H1 (cell line): ENCODE measurements around the gene CUX1. TPM values are rescaled to one million over a fixed set of nuclear protein-coding genes. Genes with fewer than 3 reads are reported as not detected.
A peak's percentile ranks its signal among the peaks of the same experiment; 100 is the strongest.

Experiments used
- CTCF ChIA-PET: fragments of 300-600 bp; sonication (Branson Sonifier 250); formaldehyde crosslinking; loops from one replicate; lab custom pipeline; 2021; ENCODE audit not compliant: partially characterized antibody; lab: Charles Lee
- POLR2A ChIA-PET: fragments of 300-600 bp; sonication (Branson Sonifier 250); formaldehyde crosslinking; loops from one replicate; lab custom pipeline; 2021; ENCODE audit warnings: inconsistent platforms; ENCODE audit not compliant: partially characterized antibody; lab: Charles Lee
- DNase-seq, 2 experiments: peaks; one replicate each; pipeline versions ENCODE4 v3.0.0 to v3.0.0-alpha.2; 2010 to 2022; ENCODE audit warnings: low spot score in 2 of 2, low read depth in 1 of 2, mixed read lengths in 1 of 2
- FAIRE-seq: peaks from 2 replicates; lab custom pipeline; 2011; peaks lifted over from hg19 to GRCh38; lab: Jason Lieb, UNC
- H2AFZ ChIP-seq: 2 replicates; pipeline ENCODE4 v1.8.1; 2012; ENCODE audit warnings: low read length, inconsistent platforms
- H2AK5ac ChIP-seq: 2 replicates; pipeline ENCODE4 v1.6.1; 2013; ENCODE audit warnings: low read depth, low read length
- H2BK120ac ChIP-seq: replicated peaks from 2 replicates; pipeline ENCODE3; 2013; ENCODE audit warnings: low read depth, low read length, inconsistent platforms
- H2BK12ac ChIP-seq: 2 replicates; pipeline ENCODE4 v1.6.1; 2013; ENCODE audit warnings: low read depth, low read length
- H2BK15ac ChIP-seq: 2 replicates; pipeline ENCODE4 v1.6.1; 2013; ENCODE audit warnings: low read length
- H2BK20ac ChIP-seq: 2 replicates; pipeline ENCODE4 v1.6.1; 2013; ENCODE audit warnings: low read length
- H2BK5ac ChIP-seq: 2 replicates; pipeline ENCODE4 v1.6.1; 2013; ENCODE audit warnings: low read depth, low read length
- H3K14ac ChIP-seq: 2 replicates; pipeline ENCODE4 v1.6.1; 2013; ENCODE audit warnings: inconsistent platforms; ENCODE audit not compliant: insufficient read length
- H3K18ac ChIP-seq: 2 replicates; pipeline ENCODE4 v1.6.1; 2013; ENCODE audit warnings: low read length; ENCODE audit errors: extremely low read depth
- H3K23ac ChIP-seq: 2 replicates; pipeline ENCODE4 v1.6.1; 2013; ENCODE audit warnings: inconsistent platforms; ENCODE audit not compliant: insufficient read length
- H3K23me2 ChIP-seq: 2 replicates; pipeline ENCODE4 v1.6.1; 2013; ENCODE audit warnings: low read depth, low read length
- H3K27ac ChIP-seq: 2 replicates; pipeline ENCODE4 v1.6.1; 2011; ENCODE audit warnings: low read depth, low read length, inconsistent platforms
- H3K27me3 ChIP-seq, 4 experiments: replicated peaks in 1 of 4; 1 replicate in 1 of 4; 2 replicates in 3 of 4; pipeline versions ENCODE4 v1.6.1 to v1.8.1; 2011 to 2013; ENCODE audit warnings: low read length in 3 of 4, mild to moderate bottlenecking in 3 of 4, inconsistent platforms in 2 of 4, mixed read lengths in 2 of 4, moderate library complexity in 1 of 4; ENCODE audit not compliant: control insufficient read depth in 3 of 4, insufficient read depth in 3 of 4; ENCODE audit errors: extremely low read depth in 1 of 4
- H3K36me3 ChIP-seq, 4 experiments: 2 replicates each; pipeline versions ENCODE4 v1.6.1 to v1.8.1; 2011 to 2013; ENCODE audit warnings: mild to moderate bottlenecking in 4 of 4, low read length in 3 of 4, moderate library complexity in 2 of 4, control low read depth in 1 of 4, inconsistent platforms in 1 of 4; ENCODE audit not compliant: insufficient read depth in 4 of 4, control insufficient read depth in 2 of 4
- H3K4ac ChIP-seq: replicated peaks from 2 replicates; pipeline ENCODE3; 2013; ENCODE audit warnings: low read length, low read depth, mixed read lengths, inconsistent platforms; ENCODE audit not compliant: insufficient read length
- H3K4me1 ChIP-seq, 4 experiments: replicated peaks in 1 of 4; 1 replicate in 1 of 4; 2 replicates in 3 of 4; pipeline versions ENCODE4 v1.6.1 to v1.8.1; 2011 to 2013; ENCODE audit warnings: low read length in 3 of 4, inconsistent platforms in 2 of 4, mixed read lengths in 1 of 4; ENCODE audit not compliant: insufficient read depth in 4 of 4, control insufficient read depth in 3 of 4
- H3K4me2 ChIP-seq, 2 experiments: 2 replicates each; pipeline versions ENCODE4 v1.6.1 to v1.8.1; 2011 to 2013; ENCODE audit warnings: low read depth in 2 of 2, low read length in 2 of 2, control low read depth in 1 of 2, inconsistent platforms in 1 of 2, mild to moderate bottlenecking in 1 of 2; ENCODE audit not compliant: insufficient read depth in 1 of 2
- H3K4me3 ChIP-seq, 4 experiments: fragments of 200-600, 300-600 bp in 1 of 4; sonication (generic), shearing (Covaris generic), sonication (Bioruptor Twin) in 1 of 4; 2 replicates each; pipeline versions ENCODE4 v1.5.1 to v1.8.1; 2011 to 2016; ENCODE audit warnings: low read length in 4 of 4, low read depth in 3 of 4, control low read depth in 2 of 4, inconsistent platforms in 2 of 4, mild to moderate bottlenecking in 2 of 4, mixed read lengths in 1 of 4, moderate library complexity in 1 of 4; ENCODE audit not compliant: insufficient read depth in 2 of 4; ENCODE audit errors: extremely low read depth in 1 of 4
- H3K56ac ChIP-seq: replicated peaks from 2 replicates; pipeline ENCODE3; 2013; ENCODE audit warnings: low read depth, mild to moderate bottlenecking, mixed read lengths, low read length, inconsistent platforms; ENCODE audit not compliant: insufficient read length
- H3K79me1 ChIP-seq: 2 replicates; pipeline ENCODE4 v1.6.1; 2013; ENCODE audit warnings: low read depth, low read length, control low read depth
- H3K79me2 ChIP-seq, 2 experiments: 2 replicates each; pipeline versions ENCODE4 v1.6.1 to v1.8.1; 2012 to 2013; ENCODE audit warnings: low read length in 2 of 2, mild to moderate bottlenecking in 2 of 2, inconsistent platforms in 1 of 2; ENCODE audit not compliant: insufficient read depth in 2 of 2, control insufficient read depth in 1 of 2
- H3K9ac ChIP-seq, 4 experiments: replicated peaks in 1 of 4; 1 replicate in 1 of 4; 2 replicates in 3 of 4; pipeline versions ENCODE4 v1.6.1 to v1.8.1; 2011 to 2013; ENCODE audit warnings: low read depth in 3 of 4, low read length in 3 of 4, control low read depth in 2 of 4, mild to moderate bottlenecking in 2 of 4, moderate library complexity in 2 of 4, inconsistent platforms in 1 of 4; ENCODE audit errors: extremely low read depth in 1 of 4
- H3K9me3 ChIP-seq, 2 experiments: 2 replicates each; pipeline versions ENCODE4 v1.6.1 to v1.8.1; 2012 to 2013; ENCODE audit warnings: mild to moderate bottlenecking in 2 of 2, moderate library complexity in 2 of 2, control low read depth in 1 of 2, inconsistent platforms in 1 of 2, low read depth in 1 of 2, low read length in 1 of 2, mixed read lengths in 1 of 2; ENCODE audit not compliant: insufficient read depth in 2 of 2
- H4K20me1 ChIP-seq, 2 experiments: replicated peaks in 1 of 2; 2 replicates each; pipeline versions ENCODE3 to v1.8.1; 2011 to 2013; ENCODE audit warnings: inconsistent platforms in 2 of 2, low read length in 2 of 2, mild to moderate bottlenecking in 1 of 2; ENCODE audit not compliant: insufficient read depth in 2 of 2, control insufficient read depth in 1 of 2
- H4K5ac ChIP-seq: 2 replicates; pipeline ENCODE4 v1.6.1; 2013; ENCODE audit warnings: low read length, low read depth, mixed read lengths, inconsistent platforms; ENCODE audit not compliant: insufficient read length
- H4K8ac ChIP-seq: 2 replicates; pipeline ENCODE4 v1.8.0; 2013; ENCODE audit warnings: mild to moderate bottlenecking, moderate library complexity, low read length, inconsistent platforms; ENCODE audit not compliant: insufficient read depth; ENCODE audit errors: extremely low read depth
- H4K91ac ChIP-seq: replicated peaks from 2 replicates; pipeline ENCODE3; 2013; ENCODE audit warnings: low read length, mixed read lengths, inconsistent platforms; ENCODE audit not compliant: insufficient read length
- BACH1 ChIP-seq: IDR thresholded peaks from 2 replicates; pipeline ENCODE4 v1.6.1; 2012; ENCODE audit warnings: low read length, improper control_type of control experiment
- WGBS, 2 experiments: shearing (Covaris generic) in 1 of 2; methylation state at CpG; one replicate each; pipeline versions ENCODE4 v1.1.6 to v1.1.7; 2013 to 2015; ENCODE audit warnings: low lambda C conversion rate in 2 of 2, mixed read lengths in 2 of 2, inconsistent platforms in 1 of 2, low coverage in 1 of 2, missing lambda C conversion rate in 1 of 2; ENCODE audit not compliant: insufficient replicate concordance in 2 of 2, insufficient coverage in 1 of 2, insufficient read length in 1 of 2; ENCODE audit errors: extremely low coverage in 1 of 2, missing lambda C conversion rate in 1 of 2; 5-methylcytosine and 5-hydroxymethylcytosine counted together
- polyA plus RNA-seq, 7 experiments: library from polyadenylated mRNA; depleted of rRNA in 3 of 7; stranded (reverse) in 5 of 7; unstranded in 2 of 7; fragments of >200 nt in 5 of 7; fragments of 200-250 nt in 2 of 7; gene quantifications; 1 replicate in 5 of 7; 2 replicates in 1 of 7; 4 replicates in 1 of 7; pipeline versions ENCODE4 v1.2.1 to v1.2.3, GENCODE V29; 2011 to 2013; ENCODE audit warnings: missing spikeins in 2 of 7, mixed read lengths in 2 of 7
- total RNA-seq: library from RNA; stranded (reverse); fragmentation: NEBNext Ultra II Directional; extraction: Animal tissue kit (Norgen Biotek cat#: 25700); gene quantifications from 2 replicates; pipeline ENCODE4 v1.2.1, GENCODE V29; 2021
- TF ChIP-seq, protein P1 (sequence below): IDR thresholded peaks from 2 replicates; pipeline ENCODE4 v1.6.1; 2012; ENCODE audit warnings: inconsistent platforms

CUX1 gene
- total and polyA plus RNA-seq, 2 of the 8 experiments (the other 6 are each of a cell fraction or from before 2014, with no cell fraction given), result 21.6 to 65.9 TPM

- Histone ChIP-seq H2BK120ac (no peak overlapping the region), H3K14ac (no peak overlapping the region), H3K18ac (no peak overlapping the region), H4K91ac (no peak overlapping the region), H3K9ac (no peak overlapping the region), H3K56ac (no peak overlapping the region), H3K4ac (no peak overlapping the region), H3K4me3 (no peak overlapping the region), H4K8ac (no peak overlapping the region), H3K23me2 (peaks cover 2% of the 10 kb centered on the region; the same call in 1 of the 2 replicates), H3K9me3 (no peaks in the 10 kb centered on the region; a peak in 1 of 4 replicates), H3K27me3 (peaks cover 0 to 7% (median 3%) of the 10 kb centered on the region in 4 experiments; a peak in 4 of 7 replicates), H3K27ac (no peak overlapping the region), H3K79me2 (no peaks in the 10 kb centered on the region), H2BK15ac (no peak overlapping the region), H2BK5ac (no peak overlapping the region), H2AK5ac (peak overlapping the region; percentile 75; the same call in 1 of the 2 replicates), H4K20me1 (peaks cover 4 to 7% of the 10 kb centered on the region in 2 experiments), H3K36me3 (no peaks in the 10 kb centered on the region; a peak in 1 of 8 replicates), H3K79me1 (no peaks in the 10 kb centered on the region), H3K4me1 (peaks cover 0 to 12% (median 7%) of the 10 kb centered on the region in 4 experiments; a peak in 6 of 7 replicates), H3K4me2 (no peak overlapping the region), H2BK20ac (no peak overlapping the region), H4K5ac (no peak overlapping the region), H2AFZ (no peak overlapping the region), H3K23ac (no peak overlapping the region), H2BK12ac (no peak overlapping the region)
- WGBS, 2 experiments, result 94% methylated on average over 5 of the region's 6 CpGs; no CpG with 5 or more reads in 1 of the 2 experiments
- ChIA-PET CTCF (interaction anchor here (0.7 to 12.9 kb wide), 16 partner anchors 8 to 111 kb away, joined by 3 to 134 read pairs (median 4); partner anchors contain the start of gene PRKRIP1), POLR2A (interaction anchor here (1.1 to 1.5 kb wide), 2 partner anchors 93 to 94 kb away, joined by 3 read pairs; partner anchors contain the start of gene PRKRIP1)
- no peak for DNase-seq
- TF ChIP-seq, protein P1, sequence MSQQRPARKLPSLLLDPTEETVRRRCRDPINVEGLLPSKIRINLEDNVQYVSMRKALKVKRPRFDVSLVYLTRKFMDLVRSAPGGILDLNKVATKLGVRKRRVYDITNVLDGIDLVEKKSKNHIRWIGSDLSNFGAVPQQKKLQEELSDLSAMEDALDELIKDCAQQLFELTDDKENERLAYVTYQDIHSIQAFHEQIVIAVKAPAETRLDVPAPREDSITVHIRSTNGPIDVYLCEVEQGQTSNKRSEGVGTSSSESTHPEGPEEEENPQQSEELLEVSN, result no peak
- TF ChIP-seq BACH1, result no peak
- no peak for FAIRE-seq
These were observed 484.6 kb downstream of the CUX1 start for GRCh38 chr7:102302025-102302424.
